GM23338 (cell line): Measurements from ENCODE around the gene PRDM2. TPM values are rescaled to one million over a fixed set of nuclear protein-coding genes. Genes with fewer than 3 reads are reported as not detected.
"Not testable (repeated sequence)": the region's sequence is repeated elsewhere in the genome, so short reads cannot be mapped to it uniquely, and the experiment has no call there.

Experiments
- ATAC-seq: fragments of 200-7000 bp; cut with Tn5 transposase; 3 replicates; pipeline ENCODE4 v1.9.1; 2020
- DNase-seq: peaks from one replicate; pipeline ENCODE4 v3.0.0-alpha.2; 2015; ENCODE audit warnings: low spot score
- H2AFZ ChIP-seq: fragments of 200-600 bp; sonication (generic); 2 replicates; pipeline ENCODE4 v1.8.0; 2016; ENCODE audit warnings: antibody characterized with exemption, mild to moderate bottlenecking, moderate library complexity
- H3F3A ChIP-seq: fragments of 200-600 bp; sonication (generic); replicated peaks from 2 replicates; pipeline ENCODE4 v1.8.0; 2017; ENCODE audit warnings: antibody characterized with exemption, mixed run types, low read depth
- H3K27ac ChIP-seq: fragments of 200-600 bp; sonication (generic); 2 replicates; pipeline ENCODE4 v1.6.1; 2016; ENCODE audit warnings: low read depth
- H3K27me3 ChIP-seq: fragments of 200-600 bp; sonication (generic); 2 replicates; pipeline ENCODE4 v1.8.0; 2016; ENCODE audit warnings: mild to moderate bottlenecking, mixed run types, moderate library complexity; ENCODE audit not compliant: insufficient read depth
- H3K36me3 ChIP-seq: fragments of 200-600 bp; sonication (generic); 2 replicates; pipeline ENCODE4 v1.8.0; 2016; ENCODE audit warnings: mild to moderate bottlenecking; ENCODE audit not compliant: insufficient read depth
- H3K4me1 ChIP-seq: fragments of 200-600 bp; sonication (generic); 2 replicates; pipeline ENCODE4 v1.8.0; 2016; ENCODE audit warnings: mild to moderate bottlenecking, moderate library complexity; ENCODE audit not compliant: insufficient read depth
- H3K4me2 ChIP-seq: fragments of 200-600 bp; sonication (generic); 2 replicates; pipeline ENCODE4 v1.7.1; 2017; ENCODE audit warnings: mixed run types
- H3K4me3 ChIP-seq: fragments of 200-600 bp; sonication (generic); 2 replicates; pipeline ENCODE4 v1.6.1; 2016; ENCODE audit warnings: mixed run types
- H3K79me2 ChIP-seq: fragments of 200-600 bp; sonication (generic); replicated peaks from 2 replicates; pipeline ENCODE4 v1.8.0; 2017; ENCODE audit warnings: mild to moderate bottlenecking; ENCODE audit not compliant: insufficient read depth
- H3K9me2 ChIP-seq: fragments of 200-600 bp; sonication (generic); 2 replicates; pipeline ENCODE4 v1.8.0; 2017; ENCODE audit not compliant: insufficient read depth
- H4K20me1 ChIP-seq: fragments of 200-600 bp; sonication (generic); replicated peaks from 2 replicates; pipeline ENCODE4 v1.8.0; 2017; ENCODE audit warnings: mild to moderate bottlenecking; ENCODE audit not compliant: insufficient read depth
- H3K27ac Mint-ChIP-seq: 2 replicates; pipeline ENCODE4 v1.8.0; 2020; ENCODE audit warnings: inconsistent platforms, mild to moderate bottlenecking, moderate library complexity, mixed read lengths
- H3K27me3 Mint-ChIP-seq: 3 replicates; pipeline ENCODE4 v1.8.0; 2022; ENCODE audit warnings: low read depth, mild to moderate bottlenecking, moderate library complexity, mixed read lengths, inconsistent platforms; ENCODE audit not compliant: insufficient read depth, poor library complexity
- H3K36me3 Mint-ChIP-seq: 3 replicates; pipeline ENCODE4 v1.8.0; 2021; ENCODE audit warnings: low read depth, mild to moderate bottlenecking, inconsistent platforms, moderate library complexity, mixed read lengths
- H3K4me1 Mint-ChIP-seq: 3 replicates; pipeline ENCODE4 v1.8.0; 2020; ENCODE audit warnings: mild to moderate bottlenecking, inconsistent platforms, mixed read lengths
- H3K4me3 Mint-ChIP-seq: 3 replicates; pipeline ENCODE4 v1.8.0; 2021; ENCODE audit warnings: moderate library complexity, mild to moderate bottlenecking, inconsistent platforms, mixed read lengths
- H3K9me3 Mint-ChIP-seq: 3 replicates; pipeline ENCODE4 v1.8.0; 2020; ENCODE audit warnings: moderate library complexity, mild to moderate bottlenecking, inconsistent platforms, mixed read lengths
- CREB1 ChIP-seq: fragments of 250-450 bp; sonication (Bioruptor Pico); IDR thresholded peaks from 2 replicates; pipeline ENCODE4 v1.5.0; 2020; ENCODE audit warnings: low read depth, mild to moderate bottlenecking, moderate library complexity
- ETS1 ChIP-seq: IDR thresholded peaks from 2 replicates; pipeline ENCODE4 v1.6.1; 2016; ENCODE audit warnings: antibody characterized with exemption
- EZH2 ChIP-seq: fragments of 200-600 bp; sonication (generic); IDR thresholded peaks from one replicate; pipeline ENCODE4 v1.8.0; 2017; ENCODE audit warnings: antibody characterized with exemption, mild to moderate bottlenecking, low read depth; ENCODE audit not compliant: unreplicated experiment
- EZH2phosphoT487 ChIP-seq: fragments of 200-600 bp; sonication (generic); IDR thresholded peaks from one replicate; pipeline ENCODE4 v1.8.1; 2018; ENCODE audit warnings: antibody characterized with exemption; ENCODE audit not compliant: unreplicated experiment
- JUNB ChIP-seq: IDR thresholded peaks from one replicate; pipeline ENCODE4 v1.6.1; 2016; ENCODE audit warnings: antibody characterized with exemption; ENCODE audit not compliant: unreplicated experiment
- NANOG ChIP-seq: IDR thresholded peaks from 2 replicates; pipeline ENCODE4 v1.6.1; 2016; ENCODE audit warnings: antibody characterized with exemption, borderline replicate concordance
- REST ChIP-seq: IDR thresholded peaks from one replicate; pipeline ENCODE4 v1.6.1; 2018; ENCODE audit warnings: antibody characterized with exemption; ENCODE audit not compliant: unreplicated experiment
- STAT1 ChIP-seq: IDR thresholded peaks from one replicate; pipeline ENCODE4 v1.6.1; 2016; ENCODE audit warnings: antibody characterized with exemption; ENCODE audit not compliant: unreplicated experiment
- ZNF114 ChIP-seq: fragments of 250-450 bp; sonication (Bioruptor Pico); IDR thresholded peaks from 2 replicates; pipeline ENCODE4 v1.5.0; 2020; ENCODE audit warnings: mild to moderate bottlenecking, moderate library complexity
- ZNF331 ChIP-seq: fragments of 250-450 bp; sonication (Bioruptor Pico); IDR thresholded peaks from 2 replicates; pipeline ENCODE4 v1.5.0; 2020; ENCODE audit warnings: low read depth, mild to moderate bottlenecking, moderate library complexity
- polyA plus RNA-seq: library from polyadenylated mRNA; unstranded; fragments of >200 nt; fragmentation: Nextera tagmentation; extraction: Ambion mirVana; gene quantifications from 2 replicates; pipeline ENCODE4 v1.2.1, GENCODE V29; 2016
- total RNA-seq: library from RNA; depleted of rRNA; stranded (reverse); fragments of >200 nt; shearing (Covaris generic); gene quantifications from 2 replicates; pipeline ENCODE4 v1.2.3, GENCODE V29; 2014

PRDM2 gene
- total and polyA plus RNA-seq, 2 experiments from 2014 or later = 11.6 to 28.3 TPM

DNA sequence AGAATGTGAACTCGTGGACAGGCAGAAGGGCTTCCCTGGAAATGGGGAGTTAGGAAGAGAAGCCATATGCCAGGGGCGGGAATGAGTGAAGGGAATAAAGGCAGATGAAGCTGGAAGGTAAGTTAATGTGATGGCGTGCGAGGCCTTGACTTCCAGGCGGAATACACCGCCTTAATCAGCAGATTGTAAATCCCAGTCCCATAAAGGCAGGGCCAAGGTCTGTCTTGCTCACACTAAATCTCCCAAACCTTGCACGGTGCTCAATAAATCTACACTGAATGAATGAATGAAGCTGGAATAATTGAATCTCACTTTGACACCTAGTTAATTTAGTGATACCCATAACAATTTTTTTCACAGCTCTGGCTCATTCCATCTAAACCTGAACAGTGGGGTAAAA lies 16.8 kb upstream of the PRDM2 start:
- no peak overlapping the region for H2AFZ ChIP-seq
- no peak overlapping the region for H3K27ac ChIP-seq
- peaks cover 7% of the 10 kb centered on the region for H3K4me1 ChIP-seq
- no peaks in the 10 kb centered on the region for H3K36me3 Mint-ChIP-seq
- peaks cover 6% of the 10 kb centered on the region; the same call in 1 of the 2 replicates for H3K9me2 ChIP-seq
- H3K4me3 Mint-ChIP-seq = no peak overlapping the region
- no peaks in the 10 kb centered on the region for H3F3A ChIP-seq
- H3K79me2 ChIP-seq = no peaks in the 10 kb centered on the region
- H3K9me3 Mint-ChIP-seq = no peaks in the 10 kb centered on the region; the same call in 2 of the 3 replicates
- no peaks in the 10 kb centered on the region for H3K27me3 ChIP-seq
- H3K27me3 Mint-ChIP-seq = no peaks in the 10 kb centered on the region
- H3K27ac Mint-ChIP-seq = no peak overlapping the region
- TF ChIP-seq ETS1 (no peak), EZH2phosphoT487 (no peak), CREB1 (CRISPR knock-in tag) (no peak), JUNB (no peak), EZH2 (no peak), NANOG (no peak), REST (no peak), STAT1 (no peak)
- no peak overlapping the region for H3K4me3 ChIP-seq
- peaks cover 15% of the 10 kb centered on the region; the same call in 2 of the 3 replicates for H3K4me1 Mint-ChIP-seq
- H3K4me2 ChIP-seq = no peak overlapping the region
- H4K20me1 ChIP-seq = no peaks in the 10 kb centered on the region
- DNase-seq (no peak), ATAC-seq (no peak)
- H3K36me3 ChIP-seq = no peaks in the 10 kb centered on the region

GRCh38 chr1:13687151-13687715 lies 12.8 kb upstream of the PRDM2 start:
- Mint-ChIP-seq H3K27ac (no peak overlapping the region), H3K27me3 (peaks cover 2% of the 10 kb centered on the region), H3K9me3 (no peaks in the 10 kb centered on the region; the same call in 2 of the 3 replicates), H3K4me1 (peaks cover 15% of the 10 kb centered on the region; the same call in 2 of the 3 replicates), H3K4me3 (no peak overlapping the region), H3K36me3 (no peaks in the 10 kb centered on the region)
- Histone ChIP-seq H3K79me2 (no peaks in the 10 kb centered on the region), H3K9me2 (no peaks in the 10 kb centered on the region), H3K4me1 (peaks cover 7% of the 10 kb centered on the region), H3K4me2 (no peak overlapping the region), H2AFZ (no peak overlapping the region), H3K4me3 (no peak overlapping the region), H4K20me1 (no peaks in the 10 kb centered on the region), H3F3A (no peaks in the 10 kb centered on the region), H3K36me3 (no peaks in the 10 kb centered on the region), H3K27ac (no peak overlapping the region), H3K27me3 (no peaks in the 10 kb centered on the region)
- DNase-seq (no peak), ATAC-seq (no peak)
- TF ChIP-seq ZNF114 (CRISPR knock-in tag) (no peak), ZNF331 (CRISPR knock-in tag) (no peak)

GRCh38 chr1:13693094-13693493 lies 6.9 kb upstream of the PRDM2 start:
- H3K4me2 ChIP-seq, H3K27me3 ChIP-seq, H3K27me3 Mint-ChIP-seq, H3K4me1 Mint-ChIP-seq, H3K79me2 ChIP-seq, H3K4me1 ChIP-seq, H3K9me3 Mint-ChIP-seq, H3K9me2 ChIP-seq, DNase-seq, H3K36me3 Mint-ChIP-seq, H3K36me3 ChIP-seq, H3K4me3 Mint-ChIP-seq, ATAC-seq, H2AFZ ChIP-seq, H3K4me3 ChIP-seq, H4K20me1 ChIP-seq, H3F3A ChIP-seq, H3K27ac ChIP-seq, H3K27ac Mint-ChIP-seq: not testable (repeated sequence)
